SU-DHL-6 (cell line): Measurements from ENCODE around the gene H3-3A.

Source experiments
- H2AFZ ChIP-seq: fragments of 200-600 bp; sonication (generic); 2 replicates; pipeline ENCODE4 v1.6.1; 2014; ENCODE audit warnings: low read depth, mild to moderate bottlenecking, moderate library complexity, mixed read lengths, antibody characterized with exemption, low read length; ENCODE audit not compliant: severe bottlenecking
- H3F3A ChIP-seq: fragments of 200-600 bp; shearing (Covaris generic); 2 replicates; pipeline ENCODE4 v1.6.0; 2016; ENCODE audit warnings: antibody characterized with exemption, mild to moderate bottlenecking; ENCODE audit not compliant: insufficient read depth
- H3K27ac ChIP-seq: fragments of 200-600 bp; sonication (generic); 2 replicates; pipeline ENCODE4 v1.5.1; 2016; ENCODE audit warnings: low read depth, mild to moderate bottlenecking, low read length, moderate library complexity, mixed read lengths
- H3K27me3 ChIP-seq: fragments of 200-600 bp; sonication (generic), shearing (Covaris generic); 2 replicates; pipeline ENCODE4 v1.6.0; 2014; ENCODE audit warnings: mild to moderate bottlenecking, low read length
- H3K36me3 ChIP-seq: fragments of 200-600 bp; sonication (generic); 2 replicates; pipeline ENCODE4 v1.6.1; 2014; ENCODE audit warnings: mild to moderate bottlenecking, low read length, mixed read lengths
- H3K4me2 ChIP-seq: fragments of 300-600, 200-600 bp; shearing (Covaris generic), sonication (generic); 2 replicates; pipeline ENCODE4 v1.6.0; 2014; ENCODE audit warnings: low read length, low read depth, mild to moderate bottlenecking; ENCODE audit not compliant: poor library complexity, severe bottlenecking
- H3K4me3 ChIP-seq: fragments of 200-600 bp; sonication (generic); 2 replicates; pipeline ENCODE4 v1.5.1; 2014; ENCODE audit warnings: antibody characterized with exemption, low read length, mild to moderate bottlenecking, mixed read lengths; ENCODE audit not compliant: insufficient read depth, poor library complexity, severe bottlenecking
- H3K79me2 ChIP-seq: fragments of 200-600 bp; sonication (generic); 2 replicates; pipeline ENCODE4 v1.6.1; 2014; ENCODE audit warnings: mild to moderate bottlenecking, low read length, moderate library complexity; ENCODE audit not compliant: insufficient read depth
- H3K9ac ChIP-seq: fragments of 200-600 bp; sonication (generic); 2 replicates; pipeline ENCODE4 v1.7.0; 2014; ENCODE audit warnings: mild to moderate bottlenecking, low read length
- H3K9me2 ChIP-seq: fragments of 200-600 bp; sonication (generic); replicated peaks from 2 replicates; pipeline ENCODE4 v1.6.1; 2014; ENCODE audit warnings: low read length; ENCODE audit not compliant: insufficient read depth
- H3K9me3 ChIP-seq: fragments of 200-600 bp; sonication (generic); 2 replicates; pipeline ENCODE4 v1.6.1; 2014; ENCODE audit warnings: low read length, mixed read lengths; ENCODE audit not compliant: insufficient read depth
- H4K20me1 ChIP-seq: fragments of 200-600 bp; sonication (generic); 2 replicates; pipeline ENCODE4 v1.6.1; 2014; ENCODE audit warnings: low read depth, mild to moderate bottlenecking, antibody characterized with exemption, low read length, moderate library complexity, mixed read lengths
- CTCF ChIP-seq: fragments of 200-600 bp; sonication (generic); IDR thresholded peaks from one replicate; pipeline ENCODE4 v1.5.1; 2017; ENCODE audit warnings: antibody characterized with exemption, mild to moderate bottlenecking, low read length, moderate library complexity; ENCODE audit not compliant: insufficient read depth, poor library complexity, severe bottlenecking
- EZH2phosphoT487 ChIP-seq: fragments of 200-600 bp; sonication (generic), shearing (Covaris generic); conservative IDR thresholded peaks from 2 replicates; pipeline ENCODE4 v1.6.1; 2018; ENCODE audit warnings: mild to moderate bottlenecking, antibody characterized with exemption, low read length, moderate library complexity, mixed read lengths

Gene H3-3A

DNA sequence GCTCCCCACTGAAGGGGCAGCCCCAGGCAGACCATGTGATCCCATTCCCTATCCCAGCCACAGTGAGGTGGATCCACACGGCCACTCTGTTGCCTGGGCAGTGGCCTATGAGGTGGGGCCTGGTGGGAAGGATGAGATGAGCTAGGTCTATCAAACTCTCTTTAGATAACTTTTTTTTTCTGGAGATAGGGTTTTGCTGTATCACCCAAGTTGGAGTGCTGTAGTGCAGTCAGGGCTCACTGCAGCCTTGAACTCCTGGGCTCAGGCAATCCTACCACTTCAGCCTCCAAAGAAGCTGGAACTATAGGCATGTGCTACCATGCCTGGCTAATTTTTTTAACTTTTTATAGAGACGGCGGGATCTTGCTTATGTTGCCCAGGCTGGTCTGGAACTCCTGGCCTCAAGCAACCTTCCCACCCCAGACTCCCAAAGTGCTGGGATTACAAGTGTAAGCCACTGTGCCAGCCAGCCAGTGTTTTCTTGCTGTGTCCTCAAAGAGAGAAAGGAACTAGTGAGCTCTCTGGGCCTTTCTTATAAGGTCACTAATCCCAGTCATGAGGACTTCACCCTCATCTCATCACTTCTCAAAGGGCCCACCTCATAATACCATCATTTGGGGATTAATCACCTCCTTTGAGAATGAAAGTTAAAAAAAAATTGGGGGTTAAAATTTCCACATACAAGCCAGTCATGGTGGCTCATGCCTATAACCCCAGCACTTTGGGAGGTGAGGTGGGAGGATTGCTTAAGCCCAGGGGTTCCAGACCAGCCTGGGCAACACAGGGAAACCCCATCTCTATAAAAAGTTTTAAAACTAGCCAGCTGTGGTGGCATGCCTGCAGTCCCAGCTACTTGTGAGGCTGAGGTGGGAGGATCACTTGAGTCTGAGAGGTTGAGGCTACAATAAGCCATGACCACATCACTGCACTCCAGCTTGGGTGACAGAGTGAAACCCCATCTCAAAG, 36.6 kb downstream of the H3-3A start:
- Histone ChIP-seq H4K20me1 (no peaks in the 10 kb centered on the region), H3K9me3 (no peaks in the 10 kb centered on the region), H3K4me3 (no peak overlapping the region), H2AFZ (no peak overlapping the region), H3F3A (no peaks in the 10 kb centered on the region), H3K9ac (no peak overlapping the region), H3K36me3 (no peaks in the 10 kb centered on the region), H3K4me2 (no peak overlapping the region), H3K79me2 (no peaks in the 10 kb centered on the region), H3K27ac (no peak overlapping the region), H3K27me3 (no peaks in the 10 kb centered on the region), H3K9me2 (no peaks in the 10 kb centered on the region)
- TF ChIP-seq CTCF (no peak), EZH2phosphoT487 (no peak)

DNA sequence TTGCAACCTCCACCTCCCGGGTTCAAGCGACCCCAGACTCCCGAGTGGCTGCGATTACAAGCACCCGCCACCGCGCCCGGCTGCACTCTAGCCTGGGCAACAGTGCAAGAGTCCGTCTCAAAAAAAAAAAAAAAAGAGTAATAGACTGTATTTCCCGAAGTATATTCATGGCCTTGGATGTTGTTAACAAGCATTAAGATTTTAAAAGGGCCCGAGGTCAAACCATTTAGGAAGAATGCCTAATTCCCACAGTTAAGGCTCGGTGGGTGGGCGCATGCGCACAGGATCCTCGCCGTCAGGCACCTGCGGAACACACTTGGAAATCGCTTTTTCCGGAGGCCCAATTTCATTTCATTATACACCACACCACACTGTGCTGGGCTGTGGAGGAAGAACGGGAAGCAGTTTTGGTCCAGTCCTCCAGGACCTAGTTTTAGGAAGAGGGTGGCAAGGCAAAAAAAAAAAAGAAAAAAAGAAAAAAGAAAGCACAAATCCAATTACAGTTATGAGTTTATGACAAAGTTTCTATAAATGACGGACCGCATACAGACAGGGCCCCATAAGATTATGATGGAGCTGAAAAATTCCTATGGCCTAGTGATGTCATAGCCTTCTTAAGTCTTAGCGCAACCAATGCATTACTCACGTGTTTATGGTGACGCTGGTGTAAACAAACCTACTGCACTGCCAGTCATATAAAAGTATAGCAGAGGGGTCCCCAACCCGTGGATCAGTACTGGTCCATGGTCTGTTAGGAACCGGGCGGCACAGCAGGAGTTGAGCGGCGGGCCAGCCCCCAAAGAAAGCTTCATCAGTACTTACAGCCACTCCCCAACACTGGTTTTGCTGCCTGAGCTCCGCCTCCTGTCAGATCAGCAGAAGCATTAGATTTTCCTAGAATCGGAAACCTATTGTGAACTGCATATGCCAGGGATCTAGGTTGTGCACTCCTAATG, 38.2 kb downstream of the H3-3A start:
- no peak overlapping the region for H3K27ac ChIP-seq
- H3K79me2 ChIP-seq, result no peaks in the 10 kb centered on the region
- peak overlapping the region; percentile 20; the same call in 1 of the 2 replicates for H3K9ac ChIP-seq
- no peaks in the 10 kb centered on the region for H3K36me3 ChIP-seq
- peak overlapping the region; percentile 61 for H3K4me2 ChIP-seq
- no peaks in the 10 kb centered on the region for H3F3A ChIP-seq
- H3K9me3 ChIP-seq, result no peaks in the 10 kb centered on the region
- no peak for TF ChIP-seq CTCF
- no peak for TF ChIP-seq EZH2phosphoT487
- H3K27me3 ChIP-seq, result no peaks in the 10 kb centered on the region
- H2AFZ ChIP-seq, result peak overlapping the region; percentile 74
- H3K9me2 ChIP-seq, result no peaks in the 10 kb centered on the region
- no peaks in the 10 kb centered on the region for H4K20me1 ChIP-seq
- H3K4me3 ChIP-seq, result peak overlapping the region; percentile 43

GRCh38 chr1:226104671-226105121, 42.2 kb downstream of the H3-3A start:
- TF ChIP-seq CTCF (no peak), EZH2phosphoT487 (no peak)
- Histone ChIP-seq H3K27me3 (no peaks in the 10 kb centered on the region), H3K9ac (no peak overlapping the region), H3K4me3 (no peak overlapping the region), H3K9me3 (no peaks in the 10 kb centered on the region), H3K27ac (no peak overlapping the region), H3K4me2 (no peak overlapping the region), H2AFZ (no peak overlapping the region), H3F3A (peaks cover 10% of the 10 kb centered on the region), H4K20me1 (no peaks in the 10 kb centered on the region), H3K9me2 (no peaks in the 10 kb centered on the region), H3K36me3 (no peaks in the 10 kb centered on the region), H3K79me2 (no peaks in the 10 kb centered on the region)
